ENCODE data around the gene DLX2. TPM values are rescaled to one million over a fixed set of nuclear protein-coding genes. Genes with fewer than 3 reads are reported as not detected.

The DLX2 gene
- total RNA-seq, 1 donor from 2014 or later, result 0.12 TPM

- no peak overlapping the region for H3K4me3 ChIP-seq (ENCODE audit: low read depth, low read length)
- DNase-seq (ENCODE audit: low read depth), result no peak
- TF ChIP-seq, protein P1, sequence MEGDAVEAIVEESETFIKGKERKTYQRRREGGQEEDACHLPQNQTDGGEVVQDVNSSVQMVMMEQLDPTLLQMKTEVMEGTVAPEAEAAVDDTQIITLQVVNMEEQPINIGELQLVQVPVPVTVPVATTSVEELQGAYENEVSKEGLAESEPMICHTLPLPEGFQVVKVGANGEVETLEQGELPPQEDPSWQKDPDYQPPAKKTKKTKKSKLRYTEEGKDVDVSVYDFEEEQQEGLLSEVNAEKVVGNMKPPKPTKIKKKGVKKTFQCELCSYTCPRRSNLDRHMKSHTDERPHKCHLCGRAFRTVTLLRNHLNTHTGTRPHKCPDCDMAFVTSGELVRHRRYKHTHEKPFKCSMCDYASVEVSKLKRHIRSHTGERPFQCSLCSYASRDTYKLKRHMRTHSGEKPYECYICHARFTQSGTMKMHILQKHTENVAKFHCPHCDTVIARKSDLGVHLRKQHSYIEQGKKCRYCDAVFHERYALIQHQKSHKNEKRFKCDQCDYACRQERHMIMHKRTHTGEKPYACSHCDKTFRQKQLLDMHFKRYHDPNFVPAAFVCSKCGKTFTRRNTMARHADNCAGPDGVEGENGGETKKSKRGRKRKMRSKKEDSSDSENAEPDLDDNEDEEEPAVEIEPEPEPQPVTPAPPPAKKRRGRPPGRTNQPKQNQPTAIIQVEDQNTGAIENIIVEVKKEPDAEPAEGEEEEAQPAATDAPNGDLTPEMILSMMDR (conservative IDR thresholded peaks at IDR 0.05; ENCODE audit: low read depth, low read length), result no peak
Observed at GRCh38 chr2:172134270-172134669, 31.6 kb upstream of the DLX2 start.

DNA sequence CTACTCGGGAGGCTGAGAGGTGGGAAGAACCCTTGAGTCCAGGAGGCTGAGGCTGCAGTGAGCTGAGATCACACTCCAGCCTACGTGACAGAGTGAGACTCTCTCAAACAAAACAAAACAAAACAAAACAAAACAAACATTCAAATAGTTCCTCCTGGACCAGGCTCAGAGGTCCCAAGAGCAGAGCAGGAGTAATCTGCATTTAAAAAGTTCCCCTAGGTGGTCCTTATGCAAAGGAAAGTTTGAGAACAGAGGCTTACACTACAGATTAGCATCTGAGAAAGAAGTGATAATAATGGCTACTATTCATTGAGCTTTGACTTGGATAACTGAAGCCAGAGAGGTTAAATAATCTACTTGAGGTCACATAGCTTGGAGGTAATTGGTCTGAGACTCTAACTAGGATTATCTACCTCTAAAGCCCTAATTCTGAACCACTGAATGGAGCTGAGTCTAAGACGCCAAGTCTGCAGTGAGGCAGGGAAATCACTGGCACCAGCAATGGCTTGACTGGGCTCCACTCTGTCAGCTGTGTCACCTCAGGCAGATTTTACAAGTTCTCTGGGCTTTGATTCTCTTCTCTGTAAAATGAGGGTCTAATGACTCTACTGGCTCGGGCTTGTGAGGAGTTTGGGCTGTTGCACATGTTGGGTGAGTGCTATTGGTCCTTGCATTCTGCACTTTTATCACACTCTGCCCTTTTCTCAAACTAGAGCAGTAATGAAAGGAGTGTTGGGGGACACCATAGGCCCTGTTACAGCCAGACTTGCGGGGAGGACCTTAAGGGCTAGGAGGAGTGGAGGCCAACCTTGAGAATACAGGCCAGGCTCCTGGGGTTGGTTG, 29.2 kb upstream of the DLX2 start:
- TF ChIP-seq, protein P1 (conservative IDR thresholded peaks at IDR 0.05; ENCODE audit: low read depth, low read length), result no peak
- no peak for DNase-seq (ENCODE audit: low read depth)
- no peak overlapping the region for H3K4me3 ChIP-seq (ENCODE audit: low read depth, low read length)

GRCh38 chr2:172129404-172129803, 26.7 kb upstream of the DLX2 start:
- DNase-seq (ENCODE audit: low read depth), result no peak
- TF ChIP-seq, protein P1 (conservative IDR thresholded peaks at IDR 0.05; ENCODE audit: low read depth, low read length), result no peak
- H3K4me3 ChIP-seq (ENCODE audit: low read depth, low read length), result no peak overlapping the region

DNA sequence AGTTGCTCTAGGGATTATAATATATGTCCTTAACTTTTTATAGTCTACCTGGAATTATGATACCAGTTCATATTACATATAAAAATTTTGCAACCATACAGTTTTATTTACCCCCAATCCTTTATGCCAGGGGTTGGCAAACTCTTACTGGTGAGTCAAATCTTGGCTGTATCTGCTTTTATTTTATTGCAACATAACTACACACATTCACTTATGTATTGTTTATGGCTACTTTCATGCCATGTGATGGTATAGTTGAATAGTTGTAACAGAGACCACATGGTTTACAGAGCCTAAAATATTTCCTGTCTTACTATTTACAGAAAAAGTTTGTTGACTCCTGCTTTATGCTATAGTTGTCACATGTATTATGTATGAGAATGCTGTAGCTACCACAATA, 25.8 kb upstream of the DLX2 start:
- no peak for DNase-seq (ENCODE audit: low read depth)
- TF ChIP-seq, protein P1 (conservative IDR thresholded peaks at IDR 0.05; ENCODE audit: low read depth, low read length), result no peak
- no peak overlapping the region for H3K4me3 ChIP-seq (ENCODE audit: low read depth, low read length)

DNA sequence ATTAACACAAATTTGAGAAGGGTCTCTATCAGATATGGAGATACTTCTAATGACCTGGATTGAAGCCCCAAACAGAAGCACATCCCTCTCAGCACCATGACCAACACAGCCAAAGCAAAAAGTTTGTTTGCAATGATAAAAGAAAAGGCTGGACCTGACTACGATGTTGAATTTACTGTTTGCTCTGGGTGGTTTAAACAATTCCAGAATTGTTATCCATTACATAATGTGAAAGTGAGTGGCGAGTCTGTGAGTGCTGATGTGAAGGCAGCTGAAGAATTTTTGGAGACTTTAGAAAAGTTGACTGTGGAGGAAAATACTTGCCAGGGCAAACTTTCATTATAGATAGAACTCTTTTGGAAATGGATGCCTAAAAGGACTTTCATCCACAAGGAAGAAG, 17.4 kb upstream of the DLX2 start:
- TF ChIP-seq, protein P1 (conservative IDR thresholded peaks at IDR 0.05; ENCODE audit: low read depth, low read length), result no peak
- DNase-seq (ENCODE audit: low read depth), result no peak
- H3K4me3 ChIP-seq (ENCODE audit: low read depth, low read length), result no peak overlapping the region

GRCh38 chr2:172119089-172119488, 16.4 kb upstream of the DLX2 start:
- TF ChIP-seq, protein P1 (conservative IDR thresholded peaks at IDR 0.05; ENCODE audit: low read depth, low read length), result no peak
- DNase-seq (ENCODE audit: low read depth), result peak; percentile 63
- H3K4me3 ChIP-seq (ENCODE audit: low read depth, low read length), result no peak overlapping the region

DNA sequence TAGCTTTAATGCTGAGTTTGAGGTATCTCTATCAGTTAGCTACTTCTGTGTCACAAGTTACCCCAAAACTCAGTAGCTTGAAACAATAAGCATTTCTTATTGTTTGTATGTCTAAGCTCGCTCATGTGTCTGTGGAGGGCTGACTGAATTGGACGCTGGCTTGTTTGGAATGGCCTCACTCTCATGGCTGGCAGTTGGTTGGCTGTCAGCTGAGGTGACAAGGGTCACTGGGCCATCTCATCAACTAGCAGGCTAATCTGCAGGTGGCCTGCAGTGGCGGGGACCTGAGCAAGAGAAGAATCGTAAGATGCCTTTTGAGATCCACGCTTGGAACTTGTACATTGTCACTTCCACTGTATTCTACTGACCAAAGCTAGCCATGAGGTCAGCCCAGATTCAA, 13.4 kb upstream of the DLX2 start:
- DNase-seq (ENCODE audit: low read depth), result no peak
- H3K4me3 ChIP-seq (ENCODE audit: low read depth, low read length), result no peak overlapping the region
- TF ChIP-seq, protein P1 (conservative IDR thresholded peaks at IDR 0.05; ENCODE audit: low read depth, low read length), result no peak
